CD4-positive, alpha-beta T cell treated with Interleukin-10 for 1 hour (primary cell): ENCODE measurements around the gene LARGE1.

Experiments used
- DNase-seq: peaks from one replicate; pipeline ENCODE4 v3.0.0-alpha.2; 2020

LARGE1 gene

GRCh38 chr22:33851821-33852384, 68.4 kb downstream of the LARGE1 start:
- DNase-seq = no peak

GRCh38 chr22:33851240-33851639, 69.0 kb downstream of the LARGE1 start:
- DNase-seq = no peak

- DNase-seq = no peak
These were observed 69.6 kb downstream of the LARGE1 start for GRCh38 chr22:33850724-33851123.

GRCh38 chr22:33850193-33850592, 70.1 kb downstream of the LARGE1 start:
- no peak for DNase-seq

GRCh38 chr22:33848251-33848650, 72.0 kb downstream of the LARGE1 start:
- DNase-seq = no peak

- no peak for DNase-seq
These were observed 76.0 kb downstream of the LARGE1 start for GRCh38 chr22:33844273-33844672.

GRCh38 chr22:33842421-33843094, 77.7 kb downstream of the LARGE1 start:
- DNase-seq = no peak

GRCh38 chr22:33842006-33842354, 78.3 kb downstream of the LARGE1 start:
- no peak for DNase-seq

- no peak for DNase-seq
These were observed 78.8 kb downstream of the LARGE1 start for GRCh38 chr22:33841281-33842005.

GRCh38 chr22:33838644-33839043, 81.6 kb downstream of the LARGE1 start:
- DNase-seq = no peak

- DNase-seq = no peak
These were observed 82.5 kb downstream of the LARGE1 start for GRCh38 chr22:33837826-33838225.

GRCh38 chr22:33835265-33835664, 85.0 kb downstream of the LARGE1 start:
- no peak for DNase-seq

- DNase-seq = no peak
These were observed 87.6 kb downstream of the LARGE1 start for GRCh38 chr22:33832558-33833151.

GRCh38 chr22:33831651-33832050, 88.6 kb downstream of the LARGE1 start:
- no peak for DNase-seq

GRCh38 chr22:33831207-33831606, 89.1 kb downstream of the LARGE1 start:
- no peak for DNase-seq

- no peak for DNase-seq
These were observed 90.6 kb downstream of the LARGE1 start for GRCh38 chr22:33829546-33830280.

- DNase-seq = no peak
These were observed 92.0 kb downstream of the LARGE1 start for GRCh38 chr22:33828302-33828701.

GRCh38 chr22:33825761-33826160, 94.5 kb downstream of the LARGE1 start:
- DNase-seq = no peak

GRCh38 chr22:33823552-33823951, 96.7 kb downstream of the LARGE1 start:
- DNase-seq = no peak

GRCh38 chr22:33821290-33821689, 99.0 kb downstream of the LARGE1 start:
- no peak for DNase-seq

- DNase-seq = no peak
These were observed 100.5 kb downstream of the LARGE1 start for GRCh38 chr22:33819743-33820142.

- DNase-seq = no peak
These were observed 102.7 kb downstream of the LARGE1 start for GRCh38 chr22:33817512-33818127.
